Activated T-helper 1 cell treated with anti-CD3 and anti-CD28 coated beads, Interleukin-2, amount 50 U/mL, for 16 hours (primary cell): ENCODE measurements around the gene SYP.
"Not testable (repeated sequence)": the region's sequence is repeated elsewhere in the genome, so short reads cannot be mapped to it uniquely, and the experiment has no call there.

Experiments used
- DNase-seq, 2 donors: peaks; one replicate each; pipeline ENCODE4 v3.0.0-alpha.2; 2020; ENCODE audit warnings: low read depth in 1 of 2, low spot score in 1 of 2

Gene SYP

DNA sequence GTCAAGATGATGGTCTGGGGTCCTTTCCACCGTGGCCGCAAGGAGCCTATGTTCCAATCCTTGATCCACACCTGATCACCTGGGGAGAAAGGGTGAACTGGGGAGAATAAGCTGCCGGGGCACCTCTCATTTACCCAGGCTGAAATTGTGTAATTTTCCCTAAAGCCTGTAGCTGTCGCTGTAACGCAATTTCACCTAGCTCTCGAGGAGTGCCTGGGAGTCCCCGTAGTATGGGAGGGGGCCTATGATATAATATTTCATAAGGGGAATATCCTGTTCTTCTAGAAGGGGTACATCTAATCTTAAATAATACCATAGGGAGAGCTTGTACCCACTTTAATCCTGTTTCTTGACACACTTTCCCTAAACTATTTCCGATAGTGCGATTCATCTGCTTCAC lies 57.7 kb downstream of the SYP start:
- DNase-seq = not testable (repeated sequence)

DNA sequence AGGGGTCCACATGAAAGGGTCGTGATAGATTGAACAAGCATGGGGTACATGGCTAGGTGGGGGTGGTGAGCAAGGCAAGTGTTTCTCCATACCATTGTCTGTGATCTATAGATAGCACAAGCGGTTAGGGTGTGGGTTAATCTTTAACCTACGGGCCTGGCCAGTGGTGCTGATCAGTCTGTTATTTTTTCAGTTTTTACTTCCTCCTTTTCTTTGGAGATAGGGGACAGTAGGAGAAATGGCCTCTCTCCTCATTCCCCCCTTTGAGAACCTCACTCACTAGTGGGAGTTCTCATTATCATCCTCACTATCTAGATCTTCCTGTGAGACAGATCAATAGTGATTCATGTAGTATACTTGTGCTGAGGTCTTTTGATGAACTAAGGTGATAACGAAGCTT lies 60.3 kb downstream of the SYP start:
- DNase-seq = no peak
